ENCODE measurements around the gene ADGRL2.

Gene ADGRL2

DNA sequence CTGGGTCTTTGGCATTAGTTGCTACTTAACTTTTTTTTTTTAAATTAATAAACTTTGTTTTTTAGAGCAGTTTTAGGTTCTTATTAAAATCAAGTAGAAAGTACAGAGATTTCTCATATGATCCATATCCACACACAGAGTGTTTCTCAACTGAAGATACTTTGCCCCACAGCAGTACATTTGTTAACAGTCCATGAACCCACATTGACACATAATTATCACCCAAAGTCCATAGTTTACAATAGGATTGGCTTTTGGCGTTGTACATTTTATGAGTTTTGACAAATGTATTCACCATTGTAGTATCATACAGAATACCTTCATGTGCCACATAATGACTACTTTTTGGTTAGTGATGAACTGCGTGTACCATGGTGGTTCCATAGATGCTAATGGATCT is 106.8 kb downstream of the ADGRL2 start:
- no peak for DNase-seq (ENCODE audit: low read depth in 2 of 2)

GRCh38 chr1:81912383-81912782 is 111.6 kb downstream of the ADGRL2 start:
- no peak for DNase-seq (ENCODE audit: low read depth in 2 of 2)

DNA sequence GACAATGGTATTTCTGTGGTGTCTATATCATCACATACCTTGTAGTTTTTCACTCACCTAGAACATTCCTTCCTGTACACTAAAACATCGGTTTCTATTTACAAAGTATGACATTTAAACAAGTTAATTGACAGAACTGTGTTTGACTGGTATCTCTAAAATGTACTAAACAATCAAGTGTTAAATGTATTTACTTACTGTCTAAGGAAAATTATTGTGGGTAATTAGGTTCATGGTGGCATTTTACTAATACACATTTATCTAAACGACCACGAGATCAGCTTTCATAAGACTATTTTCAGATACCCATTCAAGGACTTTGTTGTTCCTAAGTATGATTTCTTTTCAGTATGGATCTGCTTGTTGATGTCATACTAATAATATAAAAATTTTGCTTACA is 115.2 kb downstream of the ADGRL2 start:
- DNase-seq (ENCODE audit: low read depth in 2 of 2) = no peak

DNA sequence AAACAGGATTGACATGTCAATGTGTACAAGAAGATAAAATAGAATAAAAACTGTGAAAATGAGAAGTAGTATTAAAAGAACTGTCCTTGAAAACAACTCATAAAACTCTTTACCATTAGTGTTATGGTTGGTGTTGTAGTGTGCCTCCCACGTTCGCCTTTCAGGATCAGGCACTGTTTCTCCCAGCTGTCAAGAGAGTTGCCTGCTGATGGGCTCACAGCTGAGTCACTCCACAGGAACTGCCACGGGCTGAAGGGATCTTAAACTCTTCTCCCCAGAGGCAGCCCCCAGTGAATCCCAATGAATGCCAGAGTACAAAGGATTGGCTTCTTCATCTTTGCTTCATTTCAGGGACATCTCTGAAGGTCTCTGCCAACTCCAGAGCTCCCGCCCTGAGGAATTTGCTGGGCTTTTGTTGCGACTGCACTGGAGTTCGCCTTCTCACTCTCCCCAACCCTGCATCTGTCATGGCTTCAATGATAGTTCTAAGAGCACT is 119.6 kb downstream of the ADGRL2 start:
- DNase-seq (ENCODE audit: low read depth in 2 of 2) = no peak

DNA sequence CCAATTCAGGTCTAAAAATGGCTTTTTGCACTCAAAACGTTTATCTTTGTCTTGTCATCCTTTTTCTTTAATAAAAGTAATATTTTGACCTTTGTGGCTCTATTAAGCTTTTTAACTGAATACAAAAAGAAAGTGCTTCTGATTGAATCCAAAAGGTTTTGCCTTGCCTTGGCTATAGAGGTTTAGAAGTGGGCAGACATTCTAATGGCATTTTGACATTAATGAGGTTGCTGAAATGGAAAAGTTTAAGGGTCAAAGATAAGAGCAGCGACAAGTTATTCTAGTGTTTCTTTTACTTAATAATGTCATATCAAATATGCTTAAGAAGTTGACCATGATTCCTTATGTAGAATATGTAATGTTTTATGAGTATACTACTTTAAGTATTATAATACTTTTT is 120.2 kb downstream of the ADGRL2 start:
- no peak for DNase-seq (ENCODE audit: low read depth in 2 of 2)

GRCh38 chr1:81921344-81921743 is 120.6 kb downstream of the ADGRL2 start:
- no peak for DNase-seq (ENCODE audit: low read depth in 2 of 2)

GRCh38 chr1:81921851-81922462 is 121.2 kb downstream of the ADGRL2 start:
- DNase-seq (ENCODE audit: low read depth in 2 of 2) = no peak

DNA sequence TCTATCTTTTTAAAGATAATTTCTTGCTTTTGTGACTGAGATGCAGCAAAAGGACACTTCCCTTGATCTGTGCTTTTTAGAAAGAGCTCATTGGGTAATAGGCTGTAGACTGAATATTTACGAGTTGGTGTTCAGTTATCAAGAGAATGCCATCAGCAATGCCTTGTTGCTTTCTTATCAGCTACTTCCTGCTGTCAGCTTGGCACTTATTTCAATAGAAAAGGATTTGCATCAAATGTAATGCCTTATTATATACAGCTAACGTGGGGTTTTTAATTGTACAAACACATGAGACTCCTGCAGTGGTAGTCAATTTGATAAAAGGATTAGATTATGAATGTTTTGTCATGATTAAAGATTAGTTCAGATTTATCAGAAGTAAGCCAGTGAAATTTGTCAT is 122.2 kb downstream of the ADGRL2 start:
- no peak for DNase-seq (ENCODE audit: low read depth in 2 of 2)

DNA sequence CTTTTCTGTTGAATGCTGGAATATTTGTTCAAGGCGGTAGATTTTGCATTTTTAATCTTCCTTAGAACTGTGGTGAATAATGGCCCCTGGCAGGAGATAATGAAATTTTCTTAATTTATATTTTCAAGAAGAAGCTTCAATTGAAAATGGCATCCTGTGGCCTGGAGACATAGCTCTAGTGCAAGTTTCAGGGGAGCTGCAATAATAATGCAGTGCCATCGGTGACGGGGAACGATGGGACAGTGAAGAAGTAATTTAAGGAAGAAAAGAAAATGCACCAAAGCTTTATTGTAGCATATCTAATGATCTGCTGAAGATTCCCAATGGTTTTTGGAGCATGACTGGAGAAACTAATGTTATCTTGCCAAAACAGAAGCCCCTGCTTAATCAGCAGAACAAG is 128.4 kb downstream of the ADGRL2 start:
- DNase-seq (ENCODE audit: low read depth in 2 of 2) = no peak

- DNase-seq (ENCODE audit: low read depth in 2 of 2) = no peak
Observed at GRCh38 chr1:81936853-81937252, 136.1 kb downstream of the ADGRL2 start.

GRCh38 chr1:81937791-81938450 is 137.2 kb downstream of the ADGRL2 start:
- no peak for DNase-seq (ENCODE audit: low read depth in 2 of 2)

- DNase-seq (ENCODE audit: low read depth in 2 of 2) = no peak
Observed at GRCh38 chr1:81948495-81948894, 147.8 kb downstream of the ADGRL2 start.

GRCh38 chr1:81949421-81949820 is 148.7 kb downstream of the ADGRL2 start:
- DNase-seq (ENCODE audit: low read depth in 2 of 2) = no peak

GRCh38 chr1:81950037-81950436 is 149.3 kb downstream of the ADGRL2 start:
- no peak for DNase-seq (ENCODE audit: low read depth in 2 of 2)

GRCh38 chr1:81950591-81951244 is 150.0 kb downstream of the ADGRL2 start:
- no peak for DNase-seq (ENCODE audit: low read depth in 2 of 2)

GRCh38 chr1:81954534-81955020 is 153.8 kb downstream of the ADGRL2 start:
- no peak for DNase-seq (ENCODE audit: low read depth in 2 of 2)

GRCh38 chr1:81967951-81968350 is 167.2 kb downstream of the ADGRL2 start:
- no peak for DNase-seq (ENCODE audit: low read depth in 2 of 2)

GRCh38 chr1:81970416-81970815 is 169.7 kb downstream of the ADGRL2 start:
- DNase-seq (ENCODE audit: low read depth in 2 of 2) = no peak

GRCh38 chr1:81974222-81974841 is 173.6 kb downstream of the ADGRL2 start:
- DNase-seq (ENCODE audit: low read depth in 2 of 2) = no peak

- no peak for DNase-seq (ENCODE audit: low read depth in 2 of 2)
Observed at GRCh38 chr1:81974883-81975555, 174.3 kb downstream of the ADGRL2 start.

- no peak for DNase-seq (ENCODE audit: low read depth in 2 of 2)
Observed at GRCh38 chr1:81976539-81976938, 175.8 kb downstream of the ADGRL2 start.

DNA sequence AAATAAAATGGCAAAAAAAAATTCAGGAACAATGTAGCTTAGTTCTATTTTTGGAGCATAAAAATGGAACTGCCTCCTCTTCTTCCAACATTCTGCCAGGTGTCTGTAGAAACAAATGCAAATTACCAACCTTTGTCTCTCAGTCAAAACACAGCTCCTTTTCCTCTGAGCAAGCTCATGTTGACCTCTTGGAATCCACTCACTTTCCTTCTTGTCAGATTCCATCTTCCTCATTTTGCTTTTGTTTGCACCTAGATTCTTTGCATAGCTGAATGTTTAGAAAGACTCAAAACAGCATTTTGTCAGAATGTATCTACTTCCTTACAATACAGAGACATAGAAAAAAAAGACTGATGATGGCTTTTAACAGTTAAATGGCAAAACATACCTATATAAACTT is 178.2 kb downstream of the ADGRL2 start:
- no peak for DNase-seq (ENCODE audit: low read depth in 2 of 2)

Measured in stimulated activated CD8-positive, alpha-beta memory T cell treated with anti-CD3 and anti-CD28 coated beads, Interleukin-7, amount 100 ng/mL, for 4 hours (primary cell).